ENCODE measurements around the gene DGKZ.

DNA sequence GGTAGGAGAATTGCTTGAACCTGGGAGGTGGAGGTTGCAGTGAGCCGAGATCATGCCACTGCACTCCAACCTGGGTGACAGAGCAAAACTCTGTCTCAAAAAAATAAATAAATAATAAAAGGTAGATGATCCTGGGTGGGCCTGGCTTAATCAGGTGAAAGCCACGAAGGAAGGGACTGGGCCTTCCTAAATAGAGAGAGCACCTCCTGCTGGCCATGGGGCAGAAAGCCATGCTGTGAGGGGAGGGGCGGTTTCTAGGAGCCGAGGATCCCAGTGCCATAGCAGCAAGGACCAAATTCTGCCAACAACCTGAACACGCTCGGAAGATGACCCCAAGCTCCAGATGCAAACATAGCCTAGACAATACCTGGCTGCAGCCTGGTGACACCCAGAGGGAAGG lies 24.5 kb upstream of the DGKZ start:
- no peak for TF ChIP-seq EZH2 (IDR thresholded peaks at IDR 0.05; ENCODE audit: insufficient read depth, poor library complexity, severe bottlenecking)
- TF ChIP-seq EZH2phosphoT487 (IDR thresholded peaks at IDR 0.05; ENCODE audit: insufficient read depth, low read depth) = no peak

Measured in GM23248 (cell line).